ENCODE data around the gene SNX8. TPM values are rescaled to one million over a fixed set of nuclear protein-coding genes. Genes with fewer than 3 reads are reported as not detected.

Gene SNX8
- total and polyA plus RNA-seq, 9 of the 15 experiments (the other 6 are each of a cell fraction or from before 2014, with no cell fraction given): 2.7 to 51.6 (median 16.9) TPM

GRCh38 chr7:2353936-2354185 lies 39.6 kb upstream of the SNX8 start (continued):
- TF ChIP-seq ELK1 (CRISPR knock-in tag; IDR thresholded peaks at IDR 0.05) (no peak), BMI1 (IDR thresholded peaks at IDR 0.05; ENCODE audit: low read length) (no peak), PYGO2 (tag; IDR thresholded peaks at IDR 0.05) (no peak), JUN (IDR thresholded peaks at IDR 0.05; ENCODE audit: borderline replicate concordance, low read depth, low read length) (peak; percentile 89; the same call in 1 of the 2 replicates), JUN (CRISPR knock-in tag; IDR thresholded peaks at IDR 0.05; ENCODE audit: borderline replicate concordance) (peak; percentile 90; the same call in 1 of the 2 replicates), DMBX1 (CRISPR knock-in tag; IDR thresholded peaks at IDR 0.05; ENCODE audit: borderline replicate concordance) (peak; percentile 94), GTF3C2 (IDR thresholded peaks at IDR 0.05; ENCODE audit: borderline replicate concordance, extremely low read depth, insufficient read length) (no peak), MGA (IDR thresholded peaks at IDR 0.05) (peak; percentile 100), DLX4 (CRISPR knock-in tag; IDR thresholded peaks at IDR 0.05) (no peak), NONO (IDR thresholded peaks at IDR 0.05; ENCODE audit: low read depth in 2 of 2, low read length in 1 of 2) (no peak), SMARCE1 (IDR thresholded peaks at IDR 0.05) (no peak)

All from K562 (cell line).